NCI-H2227 (cell line): ENCODE data around the gene SERINC5.

Source experiments
- DNase-seq: peaks from one replicate; lab custom pipeline; 2025; ENCODE audit not compliant: unreplicated experiment; lab: John Stamatoyannopoulos, UW

Gene SERINC5

DNA sequence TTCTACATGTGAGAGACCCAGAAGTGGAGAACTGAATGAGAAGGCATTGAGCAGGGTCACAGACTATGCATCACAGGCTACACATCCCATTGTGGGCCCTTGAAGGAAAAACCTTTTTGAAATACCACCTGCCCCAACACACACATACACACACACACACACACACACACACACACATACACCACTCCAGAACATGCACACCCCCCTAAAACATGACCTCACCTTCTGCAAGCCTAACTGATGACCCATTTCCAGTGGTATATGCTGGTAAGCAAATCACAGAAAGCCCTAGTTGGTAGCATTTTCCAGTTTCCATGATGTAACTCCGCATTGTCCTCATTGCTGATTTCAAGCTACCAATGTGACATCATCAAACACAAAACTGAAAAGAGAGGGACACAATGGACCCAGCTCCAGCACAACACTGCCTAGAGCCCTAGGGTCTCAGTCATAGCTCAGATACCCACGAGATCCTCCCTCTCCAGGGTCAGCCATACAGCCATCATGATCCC is 184.3 kb downstream of the SERINC5 start:
- DNase-seq, result no peak

DNA sequence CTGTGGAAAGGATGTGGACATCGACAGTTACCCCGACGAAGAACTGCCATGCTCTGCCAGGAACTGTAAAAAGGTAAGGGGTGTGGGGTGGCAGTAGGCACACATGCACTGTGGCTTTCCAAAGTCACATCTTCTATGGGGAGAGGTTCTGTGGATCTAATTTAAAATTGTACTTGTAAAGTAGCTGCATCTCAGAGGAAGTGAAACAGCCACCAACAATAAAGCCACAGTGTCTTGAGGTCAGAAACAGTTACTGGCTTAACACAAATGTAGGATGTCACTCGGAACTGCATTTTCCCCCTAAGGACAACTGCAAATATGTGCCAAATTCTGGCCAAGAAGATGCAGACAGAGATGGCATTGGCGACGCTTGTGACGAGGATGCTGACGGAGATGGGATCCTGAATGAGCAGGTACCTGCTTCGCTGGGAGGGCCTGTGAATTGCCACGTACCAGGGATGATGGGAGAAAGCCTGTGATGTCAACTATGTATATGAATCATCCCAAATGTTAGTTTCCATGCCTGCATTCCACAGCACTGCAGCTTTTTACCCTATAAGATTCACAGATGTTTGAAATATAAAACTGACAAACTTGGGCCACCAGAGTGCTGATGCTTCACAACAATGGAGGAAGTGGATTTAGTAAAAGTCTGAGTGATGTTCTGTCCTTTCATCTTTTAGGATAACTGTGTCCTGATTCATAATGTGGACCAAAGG is 185.4 kb downstream of the SERINC5 start:
- DNase-seq, result no peak

DNA sequence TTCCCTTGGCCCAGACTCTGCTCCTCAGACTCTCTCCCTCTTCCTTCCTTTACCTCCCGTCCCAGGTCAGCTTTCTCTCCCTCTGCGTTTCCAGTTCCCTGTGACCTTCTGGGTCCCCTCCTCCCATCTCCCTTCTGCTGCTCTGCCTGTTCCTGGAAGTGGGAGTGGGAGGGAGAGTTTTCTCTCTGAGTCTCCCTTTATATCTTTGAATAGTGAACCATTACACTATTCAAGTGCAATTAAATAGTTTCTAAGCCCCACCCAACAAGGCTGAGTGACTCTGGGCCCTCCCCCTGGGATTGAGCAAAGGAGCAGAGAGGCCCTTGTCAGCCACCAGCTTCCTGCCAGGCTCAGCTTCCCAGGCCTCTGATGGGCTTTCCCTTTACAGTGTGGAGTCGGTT is 185.9 kb downstream of the SERINC5 start:
- no peak for DNase-seq

DNA sequence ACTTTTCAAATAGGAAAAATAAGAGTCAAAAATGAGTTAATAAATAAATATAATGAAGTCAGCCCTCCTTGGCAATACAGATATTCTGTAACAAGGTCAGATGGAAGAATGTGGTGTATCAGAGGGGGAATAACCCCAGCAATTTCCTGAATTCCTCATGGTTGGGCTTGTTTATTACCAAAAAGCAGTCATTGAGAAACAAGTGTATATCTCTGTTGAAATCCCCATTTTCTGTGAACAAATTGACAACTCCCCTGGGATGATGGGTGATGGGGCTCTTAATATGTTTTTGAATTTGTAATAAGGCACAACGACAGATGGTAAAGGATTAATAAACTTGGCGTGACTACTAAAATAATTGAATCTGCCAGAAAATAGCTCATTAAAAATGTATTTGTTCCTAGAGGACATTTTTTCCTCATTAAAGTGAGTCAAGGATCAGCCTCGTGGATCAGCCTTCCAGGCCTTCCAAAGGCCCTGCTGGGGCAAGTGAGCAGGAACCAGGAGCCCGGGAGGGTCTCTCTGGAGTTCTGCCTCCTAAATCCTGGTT is 186.5 kb downstream of the SERINC5 start:
- no peak for DNase-seq

DNA sequence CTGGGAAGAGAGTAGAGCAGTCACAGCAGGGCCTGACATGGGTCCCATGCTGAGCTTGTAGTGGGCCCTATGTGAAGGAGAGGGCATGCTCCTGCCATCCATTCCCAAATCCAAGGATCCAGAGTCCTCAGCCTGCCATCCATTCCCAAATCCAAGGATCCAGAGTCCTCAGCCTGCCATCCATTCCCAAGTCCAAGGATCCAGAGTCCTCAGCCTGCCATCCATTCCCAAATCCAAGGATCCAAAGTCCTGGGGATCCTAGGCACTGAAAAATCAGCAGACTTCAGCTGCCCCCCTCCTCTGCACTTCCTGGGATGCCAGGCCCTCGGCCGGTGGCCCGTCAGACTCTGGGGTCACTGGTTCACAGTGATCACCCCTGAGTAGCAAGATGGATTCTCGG is 187.1 kb downstream of the SERINC5 start:
- DNase-seq, result no peak

DNA sequence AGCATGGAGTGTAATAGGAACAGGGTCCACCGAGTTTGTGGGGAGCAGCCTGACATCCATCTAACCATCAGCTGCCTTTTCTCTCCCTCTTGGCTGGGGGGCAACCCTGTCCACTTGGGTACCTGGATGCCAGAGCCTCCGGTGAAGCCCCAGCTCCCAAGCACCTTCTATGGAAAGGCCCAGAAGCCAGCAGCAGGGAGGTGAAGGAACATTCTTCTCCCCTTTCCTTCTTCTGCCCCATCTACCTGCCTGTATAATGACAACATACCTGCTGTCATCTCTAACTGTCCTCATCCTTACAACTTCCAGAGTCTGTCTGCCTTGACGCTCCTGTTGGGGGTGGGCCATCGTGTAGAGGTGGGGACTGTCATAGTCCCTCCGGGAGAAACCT is 187.6 kb downstream of the SERINC5 start:
- no peak for DNase-seq

DNA sequence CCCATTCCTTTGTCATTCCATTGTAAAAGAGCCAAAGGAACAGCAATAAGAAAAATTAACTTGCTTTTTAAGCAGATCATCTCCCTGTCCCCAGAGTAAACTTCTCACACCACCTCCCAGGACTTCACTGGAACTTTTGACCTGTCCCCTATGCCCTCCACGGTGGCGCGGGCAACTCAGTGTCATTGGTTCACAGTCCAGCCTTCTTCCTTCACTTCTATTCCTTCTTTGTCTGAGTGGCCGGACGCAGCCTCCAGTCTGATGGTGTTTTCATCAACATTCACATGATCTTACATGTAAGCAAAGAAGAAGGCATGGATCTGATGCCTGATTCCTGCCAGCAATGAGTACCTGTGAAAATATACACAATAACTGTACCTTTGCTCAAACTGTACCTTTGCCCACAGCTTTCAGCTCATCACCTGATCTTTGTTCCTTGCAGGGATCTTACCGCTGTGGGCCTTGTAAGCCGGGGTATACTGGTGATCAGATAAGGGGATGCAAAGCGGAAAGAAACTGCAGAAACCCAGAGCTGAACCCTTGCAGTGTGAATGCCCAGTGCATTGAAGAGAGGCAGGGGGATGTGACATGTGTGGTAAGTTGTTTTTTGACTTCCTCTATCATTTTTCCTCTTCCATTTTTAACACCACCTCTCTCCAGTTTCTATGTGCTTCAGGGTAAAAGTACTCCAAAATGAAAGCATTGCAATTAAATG is 188.2 kb downstream of the SERINC5 start:
- DNase-seq, result no peak

DNA sequence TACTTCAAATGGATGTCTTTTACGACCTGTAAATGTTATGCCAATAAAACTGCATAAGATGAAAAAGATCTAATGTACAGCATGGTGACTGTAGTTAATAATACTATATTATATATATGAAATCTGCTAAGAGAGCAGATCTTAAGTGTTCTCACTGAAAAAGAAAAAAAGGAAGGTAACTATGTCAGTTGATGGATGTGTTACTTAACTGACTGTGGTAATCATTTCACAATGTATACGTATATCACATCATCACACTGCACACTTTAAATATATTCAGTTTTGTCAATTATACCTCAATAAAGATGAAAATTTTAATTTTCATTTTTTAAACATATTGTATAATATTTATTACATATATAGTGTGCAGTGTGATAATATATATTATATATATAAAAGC is 188.8 kb downstream of the SERINC5 start:
- DNase-seq, result no peak

DNA sequence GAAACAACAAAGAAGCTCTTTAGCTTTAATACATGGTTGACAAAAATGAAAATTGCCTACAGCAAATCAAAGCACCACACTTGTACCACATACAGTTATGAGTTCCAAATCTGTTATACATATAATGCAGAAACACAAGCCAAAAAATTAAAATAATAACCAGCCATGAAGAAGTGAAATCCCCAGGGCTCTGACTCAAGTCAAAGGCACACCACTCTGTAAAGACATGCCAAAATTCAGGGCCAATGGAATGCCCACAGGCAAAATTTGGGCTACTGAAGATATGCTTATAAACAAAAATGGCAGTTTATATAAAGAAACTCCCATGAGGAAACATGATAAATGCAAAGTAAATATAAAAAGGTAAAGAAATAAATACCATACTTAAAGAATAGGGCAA is 191.7 kb downstream of the SERINC5 start:
- no peak for DNase-seq
